ENCODE results near the gene TCEAL3.

DNA sequence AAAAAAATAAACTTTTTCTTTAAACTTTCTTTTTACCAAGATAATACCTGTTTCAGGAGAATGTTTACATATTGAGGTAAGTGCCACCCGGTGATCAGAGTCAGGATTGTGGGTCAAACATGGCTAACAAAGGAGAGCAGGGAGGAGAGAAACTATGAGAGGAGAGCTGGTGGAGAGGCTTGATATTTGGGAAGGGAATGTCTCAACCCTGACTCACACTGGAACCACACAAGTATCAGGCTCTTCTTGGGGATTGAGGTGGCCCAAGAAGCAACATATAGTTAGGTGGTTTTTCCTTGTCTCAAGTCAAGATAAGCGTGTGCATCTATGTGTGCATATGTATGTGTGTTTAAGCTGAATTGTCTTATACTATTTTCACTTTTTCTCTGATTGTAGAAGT lies 27.7 kb downstream of the TCEAL3 start:
- no peak for TF ChIP-seq YY1 (IDR thresholded peaks at IDR 0.05; ENCODE audit: insufficient read depth, insufficient read length)
- TF ChIP-seq SUZ12 (IDR thresholded peaks at IDR 0.05; ENCODE audit: extremely low read depth, insufficient read depth, insufficient read length) = no peak
